ENCODE results near the gene POU2AF1.
A peak's percentile ranks its signal among the peaks of the same experiment; 100 is the strongest.

POU2AF1 gene

GRCh38 chr11:111309215-111309915 is 69.7 kb downstream of the POU2AF1 start:
- peak; percentile 92 for DNase-seq

DNA sequence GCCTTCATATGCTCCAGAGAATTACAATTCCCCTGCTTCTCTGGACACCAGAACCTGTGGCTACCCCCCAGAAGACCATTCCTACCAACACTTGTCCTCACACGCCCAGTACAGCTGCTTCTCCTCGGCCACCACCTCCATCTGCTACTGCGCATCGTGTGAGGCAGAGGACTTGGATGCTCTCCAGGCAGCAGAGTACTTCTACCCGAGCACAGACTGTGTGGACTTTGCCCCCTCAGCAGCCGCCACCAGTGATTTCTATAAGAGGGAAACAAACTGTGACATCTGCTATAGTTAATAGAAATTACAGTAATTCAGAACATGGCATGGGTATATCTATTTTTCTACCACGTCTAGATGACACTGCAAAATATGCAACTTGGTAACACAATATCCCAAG is 70.9 kb downstream of the POU2AF1 start:
- peak; percentile 98 for DNase-seq

DNA sequence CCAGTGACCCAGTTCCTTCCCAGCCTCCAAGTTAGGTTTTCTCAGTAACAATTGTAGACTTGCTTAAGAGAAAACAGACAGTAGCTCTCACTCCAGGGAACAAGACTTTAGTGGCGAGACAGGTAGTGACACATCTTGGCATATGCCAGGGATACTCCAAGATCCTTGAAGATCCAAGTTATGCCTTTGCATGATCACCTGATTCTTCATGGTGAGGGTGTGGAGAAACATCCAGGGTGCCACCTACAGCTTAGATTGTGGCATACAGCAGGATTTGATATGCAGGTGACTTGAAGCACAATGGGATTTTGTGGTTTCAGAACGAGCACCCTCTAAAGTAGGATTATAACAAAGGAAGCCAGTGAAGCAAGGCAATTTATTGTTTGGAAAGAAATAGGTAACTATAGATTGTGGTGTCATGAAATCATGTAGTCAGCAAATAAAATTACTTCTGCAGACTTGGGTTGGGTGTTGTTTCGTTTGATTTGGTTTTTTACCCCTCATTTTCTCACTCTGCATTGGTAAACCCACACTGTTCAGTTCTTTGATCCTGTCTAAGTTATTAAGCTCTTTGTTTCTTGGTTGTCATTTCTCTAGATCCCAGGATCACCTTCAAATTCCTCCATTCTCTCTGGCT is 71.5 kb downstream of the POU2AF1 start:
- peak; percentile 98 for DNase-seq

DNA sequence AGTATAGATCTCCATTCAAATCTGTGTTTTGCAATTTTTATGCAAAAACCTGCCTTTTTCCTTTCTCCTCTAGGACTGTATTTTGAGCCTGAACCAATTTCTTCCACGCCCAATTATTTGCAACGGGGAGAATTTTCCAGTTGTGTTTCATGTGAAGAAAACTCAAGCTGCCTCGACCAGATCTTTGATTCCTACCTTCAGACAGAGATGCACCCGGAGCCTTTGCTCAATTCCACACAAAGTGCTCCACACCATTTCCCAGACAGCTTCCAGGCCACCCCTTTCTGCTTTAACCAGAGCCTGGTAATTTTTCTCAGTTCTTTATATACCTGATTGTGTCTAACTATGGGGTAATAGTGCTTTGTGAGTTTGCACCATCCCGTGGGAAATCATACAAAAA is 72.8 kb downstream of the POU2AF1 start:
- no peak for DNase-seq

DNA sequence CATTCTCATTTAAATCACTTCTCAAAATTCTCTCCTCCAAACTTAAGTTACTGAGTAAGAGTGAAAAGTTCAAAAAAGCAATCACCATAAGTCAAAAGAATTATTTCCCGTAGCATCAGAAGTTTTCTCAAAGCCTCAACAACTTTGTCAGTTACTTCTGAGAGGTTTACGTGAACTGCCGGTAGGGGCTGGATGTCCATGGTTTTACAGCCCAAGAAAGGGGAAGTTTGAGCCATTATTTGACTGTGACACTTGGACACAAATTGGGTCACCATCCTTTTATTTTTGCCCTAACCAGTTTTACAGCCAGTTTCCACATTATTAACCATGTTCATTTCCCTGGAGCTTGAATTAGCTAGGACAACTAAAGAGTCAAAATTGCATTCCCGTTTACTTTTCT is 73.2 kb downstream of the POU2AF1 start:
- DNase-seq: no peak

DNA sequence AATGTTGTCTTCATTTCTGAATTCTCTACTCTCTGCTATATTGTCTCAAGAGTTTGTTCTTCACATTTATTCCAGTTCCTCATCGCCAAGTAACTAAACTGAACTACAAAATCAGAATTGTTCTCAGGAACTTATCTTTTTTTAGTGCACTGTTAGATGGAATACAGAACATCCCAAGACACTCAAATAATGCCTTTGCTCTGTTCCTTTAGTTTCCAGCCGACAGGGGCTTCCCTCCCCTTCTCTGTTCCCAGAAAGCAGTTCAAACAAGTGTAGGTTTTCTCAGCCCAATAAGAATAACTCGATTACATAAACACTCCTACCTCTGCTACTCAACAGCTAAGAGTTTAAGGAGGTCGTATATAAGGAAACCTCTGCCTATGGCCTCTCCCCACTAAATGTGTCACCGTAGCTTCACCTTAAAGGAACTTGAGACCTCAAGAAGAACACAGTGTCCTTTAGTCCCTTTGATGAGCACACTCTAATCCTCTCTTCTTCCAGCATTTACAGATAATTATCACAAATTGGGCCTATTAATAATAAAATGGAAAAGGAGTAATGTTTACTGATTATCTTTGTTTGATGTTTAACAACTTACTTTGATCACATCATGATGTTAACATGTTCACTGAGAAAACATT is 73.8 kb downstream of the POU2AF1 start:
- peak; percentile 92 for DNase-seq

DNA sequence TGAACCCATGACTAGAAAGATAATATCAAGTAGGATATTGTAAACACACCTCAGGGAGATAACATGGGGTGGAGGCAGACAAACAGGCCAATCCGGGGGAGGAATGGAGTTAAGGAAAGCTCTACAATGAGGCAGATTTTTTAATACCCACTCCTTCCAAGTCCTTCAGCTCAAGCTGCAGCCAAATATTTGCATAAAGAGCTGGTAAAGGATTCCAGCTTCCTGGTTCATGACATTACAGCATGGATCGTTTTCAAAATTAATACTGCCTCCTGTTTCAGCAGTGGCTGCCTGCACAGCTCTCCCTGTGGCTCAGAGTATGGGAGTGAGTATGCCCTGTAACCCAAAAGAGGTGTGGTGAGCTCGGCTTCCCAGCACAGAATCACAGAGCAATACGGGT is 75.6 kb downstream of the POU2AF1 start:
- peak; percentile 99 for DNase-seq

GRCh38 chr11:111302298-111302697 is 76.8 kb downstream of the POU2AF1 start:
- peak; percentile 99 for DNase-seq
